Cortex of kidney (tissue), 1 donor: ENCODE results near the gene MOCS1.

ENCODE experiments used
- DNase-seq: peaks from one replicate; lab custom pipeline; 2025; lab: John Stamatoyannopoulos, UW

MOCS1 gene

DNA sequence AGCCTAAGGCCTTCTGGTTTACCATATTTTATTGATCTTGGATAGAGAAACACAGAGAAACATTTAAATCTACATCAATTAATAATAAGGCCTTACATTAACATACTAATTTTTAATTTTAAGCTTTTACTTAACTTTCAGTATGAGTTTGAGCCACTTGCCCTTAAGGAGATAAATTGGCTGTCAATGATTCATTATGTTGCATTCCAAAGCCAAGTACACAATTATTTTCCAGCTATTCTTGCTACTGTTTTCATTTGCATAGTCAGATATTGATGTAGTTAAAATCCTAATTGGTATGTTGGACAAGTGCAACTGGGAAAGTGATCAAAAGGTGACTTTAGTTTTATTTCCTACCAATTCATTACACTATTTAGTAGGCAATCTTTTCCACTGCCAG lies 58.2 kb downstream of the MOCS1 start:
- no peak for DNase-seq

- no peak for DNase-seq
Observed at GRCh38 chr6:39873439-39873838, 60.8 kb downstream of the MOCS1 start.

- DNase-seq: no peak
Observed at GRCh38 chr6:39870950-39871349, 63.3 kb downstream of the MOCS1 start.

DNA sequence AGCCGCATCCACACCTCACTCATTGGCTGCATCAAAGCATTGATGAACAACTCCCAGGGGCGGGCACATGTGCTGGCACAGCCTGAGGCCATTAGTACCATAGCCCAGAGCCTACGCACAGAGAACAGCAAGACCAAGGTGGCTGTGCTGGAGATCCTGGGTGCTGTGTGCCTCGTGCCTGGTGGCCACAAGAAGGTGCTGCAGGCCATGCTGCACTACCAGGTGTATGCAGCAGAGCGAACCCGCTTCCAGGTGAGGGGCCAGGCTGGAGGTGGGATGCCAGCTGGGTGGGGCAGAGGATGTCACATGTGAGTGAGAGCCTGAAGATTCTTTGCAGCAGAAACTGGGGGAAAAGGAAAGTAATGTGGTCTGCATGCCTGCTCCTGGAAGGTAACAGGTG lies 66.7 kb downstream of the MOCS1 start:
- no peak for DNase-seq

DNA sequence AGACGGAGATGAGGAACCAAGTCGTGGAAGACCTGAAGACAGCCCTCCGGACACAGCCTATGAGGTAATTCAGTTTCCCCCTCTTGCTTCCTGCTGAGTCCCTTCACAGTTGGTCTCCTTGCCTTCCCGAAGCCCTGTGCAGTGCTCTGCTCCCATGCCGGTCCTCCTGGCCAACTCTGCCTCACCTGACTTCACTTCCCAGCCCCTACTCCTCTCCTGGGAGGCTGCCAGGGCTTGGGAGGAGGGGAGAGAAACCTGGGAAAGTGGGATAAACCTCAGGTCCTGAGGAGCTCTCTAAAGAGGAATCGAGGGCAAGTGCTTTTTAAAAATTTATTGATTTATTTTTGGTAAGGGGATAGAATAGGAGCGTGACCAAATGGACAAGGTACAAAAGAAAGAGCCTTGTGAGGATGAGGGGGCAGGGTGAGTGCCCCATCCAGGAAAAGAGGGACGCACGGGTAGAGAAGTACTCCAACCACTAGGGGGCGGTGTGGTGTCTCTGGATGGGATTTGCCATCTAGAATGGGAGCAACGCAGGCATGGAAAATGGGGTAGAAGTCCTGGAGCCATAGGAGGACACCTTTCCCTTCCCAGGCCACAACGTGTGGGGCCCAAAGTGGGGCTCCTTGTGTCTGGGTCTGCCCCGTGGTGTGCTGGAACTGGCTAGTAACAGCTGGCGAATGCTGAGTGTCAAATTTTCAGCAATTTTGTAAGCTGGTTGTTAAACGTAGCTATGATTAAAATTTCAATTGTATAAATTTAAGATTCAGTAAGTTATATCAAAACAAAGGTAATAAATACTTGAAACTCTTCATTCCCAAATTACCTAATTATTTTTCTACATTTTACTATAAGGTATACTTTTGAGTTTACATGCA lies 69.0 kb downstream of the MOCS1 start:
- DNase-seq: no peak

- no peak for DNase-seq
Observed at GRCh38 chr6:39861663-39862062, 72.6 kb downstream of the MOCS1 start.

GRCh38 chr6:39859025-39859424 lies 75.2 kb downstream of the MOCS1 start:
- DNase-seq: no peak

DNA sequence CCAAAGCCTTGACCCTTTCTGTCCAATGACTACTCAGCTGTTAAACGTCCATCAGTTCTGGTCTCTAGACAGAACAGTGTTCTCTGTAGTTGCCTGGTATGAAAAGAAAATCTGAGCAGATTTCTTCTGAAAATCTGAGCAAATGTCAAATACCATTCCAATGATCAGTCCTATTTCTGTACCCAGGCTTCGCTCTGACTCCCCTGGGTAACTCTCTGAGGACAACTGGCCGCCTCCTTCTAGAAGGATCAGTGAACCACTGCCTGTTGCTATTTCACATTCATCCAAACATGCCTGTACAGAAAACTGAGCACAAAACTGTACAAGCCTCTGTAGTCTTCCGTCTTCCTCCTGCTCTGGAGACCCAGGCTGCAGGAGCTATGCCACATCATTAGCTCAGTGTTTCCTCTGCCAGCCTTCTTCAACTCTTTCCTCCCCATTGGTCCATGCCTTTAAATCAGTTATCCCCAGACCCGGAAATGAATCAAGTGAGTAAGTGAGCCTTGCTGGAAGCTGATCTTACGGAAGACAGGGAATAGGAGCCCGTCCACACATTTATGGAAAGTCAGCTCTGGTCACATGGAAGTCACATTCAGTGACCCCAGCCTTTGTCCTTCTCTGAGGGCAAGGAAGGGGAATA lies 78.8 kb downstream of the MOCS1 start:
- DNase-seq: no peak
